D721Med (cell line): ENCODE data around the gene E4F1.

Experiments used
- DNase-seq: peaks from one replicate; pipeline ENCODE4 v3.0.0; 2011; ENCODE audit warnings: low spot score; ENCODE audit not compliant: insufficient read length
- FAIRE-seq: peaks from 2 replicates; lab custom pipeline; 2011; peaks lifted over from hg19 to GRCh38; lab: Jason Lieb, UNC
- TF ChIP-seq, protein P1 (sequence below): IDR thresholded peaks from 2 replicates; pipeline ENCODE4 v1.5.1; 2012; ENCODE audit warnings: mild to moderate bottlenecking, control low read depth; ENCODE audit not compliant: insufficient read depth; ENCODE audit errors: missing control alignments

Gene E4F1

DNA sequence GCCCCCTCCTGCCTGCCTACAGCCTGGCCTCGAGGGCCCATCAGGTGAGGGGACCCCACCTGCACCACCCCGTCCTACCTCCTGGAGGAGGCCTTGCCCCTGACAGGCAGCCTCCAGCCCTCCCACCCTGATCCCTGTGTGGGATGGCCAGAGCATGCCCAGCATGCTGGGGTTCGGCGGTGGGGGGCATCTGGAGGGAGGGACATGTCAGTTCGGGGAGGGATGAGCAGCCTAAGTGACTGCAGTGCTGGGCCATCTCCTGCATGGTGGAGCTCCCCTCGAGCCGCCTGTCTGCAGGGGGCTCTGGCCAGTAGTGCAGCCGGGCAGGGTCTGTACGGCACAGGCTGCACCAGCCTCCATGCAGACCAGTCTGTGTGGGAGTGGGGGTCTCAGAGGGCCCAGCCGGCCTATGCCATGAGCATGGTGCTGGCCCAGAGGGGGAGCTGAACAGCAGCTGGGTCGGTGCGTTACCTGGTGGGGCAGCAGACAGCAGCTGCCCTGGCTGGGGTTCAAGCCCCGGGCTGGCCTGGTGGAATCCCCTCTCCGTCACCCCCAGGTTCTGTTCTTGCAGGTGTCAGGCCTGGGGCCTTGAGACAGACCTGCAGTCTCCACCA, 48.6 kb downstream of the E4F1 start:
- FAIRE-seq, result no peak
- no peak for DNase-seq
- TF ChIP-seq, protein P1, sequence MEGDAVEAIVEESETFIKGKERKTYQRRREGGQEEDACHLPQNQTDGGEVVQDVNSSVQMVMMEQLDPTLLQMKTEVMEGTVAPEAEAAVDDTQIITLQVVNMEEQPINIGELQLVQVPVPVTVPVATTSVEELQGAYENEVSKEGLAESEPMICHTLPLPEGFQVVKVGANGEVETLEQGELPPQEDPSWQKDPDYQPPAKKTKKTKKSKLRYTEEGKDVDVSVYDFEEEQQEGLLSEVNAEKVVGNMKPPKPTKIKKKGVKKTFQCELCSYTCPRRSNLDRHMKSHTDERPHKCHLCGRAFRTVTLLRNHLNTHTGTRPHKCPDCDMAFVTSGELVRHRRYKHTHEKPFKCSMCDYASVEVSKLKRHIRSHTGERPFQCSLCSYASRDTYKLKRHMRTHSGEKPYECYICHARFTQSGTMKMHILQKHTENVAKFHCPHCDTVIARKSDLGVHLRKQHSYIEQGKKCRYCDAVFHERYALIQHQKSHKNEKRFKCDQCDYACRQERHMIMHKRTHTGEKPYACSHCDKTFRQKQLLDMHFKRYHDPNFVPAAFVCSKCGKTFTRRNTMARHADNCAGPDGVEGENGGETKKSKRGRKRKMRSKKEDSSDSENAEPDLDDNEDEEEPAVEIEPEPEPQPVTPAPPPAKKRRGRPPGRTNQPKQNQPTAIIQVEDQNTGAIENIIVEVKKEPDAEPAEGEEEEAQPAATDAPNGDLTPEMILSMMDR, result no peak

DNA sequence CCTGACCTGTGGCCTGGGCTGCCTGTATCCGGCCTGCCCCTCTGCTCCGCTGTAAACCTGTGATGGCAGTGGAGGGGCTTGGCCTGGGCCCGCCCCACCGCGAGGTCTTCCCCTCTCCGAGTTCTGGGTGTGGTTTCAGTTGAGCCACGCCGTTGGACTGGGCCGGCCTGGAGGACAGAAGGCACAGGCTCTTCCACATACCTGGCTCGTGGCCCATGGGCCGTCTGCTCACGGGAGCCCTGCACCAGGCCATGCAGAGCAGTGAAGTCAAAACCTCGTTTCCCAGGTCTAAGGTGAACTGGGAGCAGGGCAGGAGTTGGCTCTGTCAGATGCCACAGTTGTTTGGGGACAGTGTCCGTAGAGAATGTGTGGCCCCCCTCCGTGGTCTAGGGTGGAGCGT, 50.1 kb downstream of the E4F1 start:
- DNase-seq (no peak), FAIRE-seq (no peak)
- TF ChIP-seq, protein P1, result no peak

DNA sequence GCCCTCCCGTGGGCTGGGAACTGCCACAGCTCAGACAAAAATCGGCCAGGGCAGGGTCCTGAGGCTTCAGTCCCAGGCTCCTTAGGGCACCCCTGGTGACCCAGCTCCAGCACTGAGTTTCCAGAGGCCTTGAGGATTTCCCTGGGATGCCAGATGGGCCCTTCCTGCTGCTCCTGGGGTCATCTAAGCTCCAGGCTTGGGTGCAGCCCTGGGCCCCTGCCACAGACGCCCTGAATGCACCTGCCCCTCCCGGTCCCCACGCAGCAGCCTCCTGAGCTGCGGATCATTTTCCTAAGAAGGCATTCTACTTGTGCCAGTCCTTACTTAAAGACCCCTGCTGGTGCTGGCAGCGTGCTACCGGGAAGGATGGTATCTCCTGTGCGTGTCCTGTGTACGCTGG, 50.5 kb downstream of the E4F1 start:
- DNase-seq (no peak), FAIRE-seq (no peak)
- TF ChIP-seq, protein P1, result no peak

DNA sequence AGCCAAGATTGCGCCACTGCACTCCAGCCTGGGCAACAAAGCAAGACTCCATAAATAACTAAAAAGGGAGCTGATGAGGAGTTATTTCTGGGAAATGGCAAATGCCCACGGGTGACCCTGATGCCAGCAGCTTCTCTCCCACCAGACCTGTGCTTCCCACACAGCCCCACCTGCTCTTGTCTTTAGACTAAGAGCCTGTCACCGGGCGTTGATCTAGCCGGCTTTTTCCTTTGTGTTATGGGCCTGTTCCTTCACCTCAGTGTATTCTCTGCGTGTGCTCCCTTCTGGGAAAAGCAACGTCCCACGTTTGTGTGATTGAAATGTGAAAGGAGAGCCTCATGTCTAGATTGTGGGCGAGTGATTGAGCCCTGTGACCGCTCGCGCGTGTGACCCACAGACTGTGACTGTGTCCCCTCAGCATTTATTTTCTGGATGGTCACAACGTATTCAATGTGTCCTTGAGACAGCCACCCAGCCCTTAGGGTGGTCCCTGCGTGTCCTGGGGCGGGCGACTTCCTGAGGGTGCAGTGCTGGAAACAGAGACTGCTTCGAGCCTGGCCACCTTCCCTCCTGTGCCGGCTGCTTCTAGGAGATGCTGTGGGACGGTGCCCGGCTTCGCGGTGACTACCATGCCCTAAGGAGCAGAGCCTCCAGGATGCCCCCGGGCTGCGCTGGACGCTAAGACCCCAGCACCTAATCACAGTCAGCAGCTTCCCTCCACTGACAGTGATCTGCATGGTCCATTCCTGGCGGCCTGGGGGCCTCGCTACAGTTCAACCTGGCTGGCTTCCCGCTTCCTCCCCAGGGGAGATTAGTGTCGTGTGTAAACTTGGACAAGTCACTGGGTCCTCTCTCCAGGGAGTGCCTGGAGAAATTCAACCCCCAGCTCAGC, 52.3 kb downstream of the E4F1 start:
- DNase-seq (no peak), FAIRE-seq (no peak)
- TF ChIP-seq, protein P1, result no peak

DNA sequence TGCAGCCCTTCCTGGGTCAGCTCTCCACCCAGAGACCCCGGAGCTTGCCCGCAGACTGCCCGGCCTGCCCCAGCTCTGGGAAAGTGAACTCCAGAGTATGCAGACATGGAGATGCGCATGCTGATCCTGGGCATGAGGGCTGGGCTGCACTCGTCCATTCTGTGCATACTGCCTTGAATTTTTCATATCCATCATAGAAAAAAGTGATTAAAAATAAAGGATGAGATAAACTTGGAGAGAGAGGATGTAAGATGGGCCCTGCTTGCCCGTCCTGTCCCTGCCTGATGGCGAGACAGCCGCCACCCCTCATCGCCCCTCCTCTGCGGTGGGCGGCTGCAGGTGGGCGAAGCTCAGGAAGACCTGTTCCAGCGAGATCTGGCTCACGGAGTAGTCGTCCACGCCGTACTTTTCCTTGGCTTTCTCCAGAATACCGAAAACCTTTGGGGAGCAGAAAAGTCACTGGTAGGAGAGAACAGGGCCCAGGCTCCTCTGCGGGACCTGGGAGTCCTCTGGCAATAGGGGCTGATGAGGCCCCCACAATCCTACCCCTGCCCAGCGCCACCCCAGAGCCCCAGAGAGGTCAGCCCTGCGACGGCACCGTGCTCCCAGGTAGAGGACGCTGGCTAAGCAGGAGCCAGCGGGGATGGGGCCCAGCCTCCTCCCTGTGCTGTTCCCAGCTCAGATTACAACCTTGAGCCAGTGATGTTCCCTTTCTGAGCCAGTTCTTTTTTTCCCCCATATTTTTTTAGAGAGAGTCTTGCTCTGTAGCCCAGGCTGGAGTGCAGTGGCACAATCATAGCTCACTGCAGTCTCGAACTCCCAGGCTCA, 53.2 kb downstream of the E4F1 start:
- TF ChIP-seq, protein P1, result no peak
- FAIRE-seq (no peak), DNase-seq (no peak)

DNA sequence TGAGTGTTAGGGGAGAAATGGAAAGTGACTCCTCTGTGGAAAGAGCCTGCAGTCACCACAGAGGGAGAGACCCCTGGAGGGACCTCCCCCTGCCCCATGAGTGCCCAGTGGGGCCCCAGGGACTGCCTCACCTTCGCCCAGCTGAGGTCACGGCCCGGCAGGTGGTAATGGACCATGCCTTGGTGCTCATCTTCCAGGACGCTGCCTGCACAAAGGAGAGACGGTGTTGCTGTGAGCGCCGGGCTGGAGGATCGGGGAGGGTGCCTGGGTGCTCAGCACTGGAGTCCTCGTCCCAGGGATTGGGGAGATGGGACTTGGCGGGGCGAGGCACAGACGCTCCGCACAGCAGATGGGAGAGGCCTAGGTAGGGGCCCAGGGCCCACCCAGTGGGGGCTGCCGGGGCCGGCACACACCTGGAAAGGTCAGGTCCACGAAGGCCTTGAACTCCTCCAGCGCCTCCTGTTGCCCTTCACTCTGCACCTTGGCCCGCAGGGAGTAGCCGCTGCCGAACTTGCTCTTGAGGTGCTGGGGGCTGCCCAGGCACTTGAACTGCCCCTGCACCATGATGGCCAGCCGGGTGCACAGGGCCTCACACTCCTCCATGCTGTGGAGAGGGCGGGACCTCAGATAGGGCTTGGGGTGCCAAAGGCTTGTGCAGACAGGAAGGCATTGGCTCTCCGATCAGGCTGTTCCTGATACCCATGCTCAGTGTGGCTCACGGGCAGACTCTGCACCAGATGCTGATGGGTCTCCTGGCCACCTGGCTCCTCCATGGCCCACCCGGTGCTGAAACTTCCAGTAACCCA, 54.3 kb downstream of the E4F1 start:
- DNase-seq (no peak), FAIRE-seq (no peak)
- TF ChIP-seq, protein P1, result no peak
